Stimulated activated CD8-positive, alpha-beta memory T cell treated with anti-CD3 and anti-CD28 coated beads, Interleukin-15, amount 100 ng/mL, for 1 hour (primary cell): ENCODE data around the gene KIAA1191.

Source experiments
- DNase-seq: peaks from one replicate; pipeline ENCODE4 v3.0.0-alpha.2; 2020; ENCODE audit warnings: low read depth

KIAA1191 gene

GRCh38 chr5:176365351-176366231 is 4.0 kb upstream of the KIAA1191 start, which contains the start of gene ARL10:
Gene ARL10, plus strand, starts transcription at chr5:176365487. Its CDS starts 77 bp downstream, at chr5:176365564.
- DNase-seq, result no peak

- DNase-seq, result no peak
Measured at GRCh38 chr5:176364765-176365350, 3.3 kb upstream of the KIAA1191 start.

GRCh38 chr5:176362233-176362490 is 598 bp upstream of the KIAA1191 start:
- no peak for DNase-seq

GRCh38 chr5:176360894-176361436 is 599 bp downstream of the KIAA1191 start:
- DNase-seq, result no peak

- no peak for DNase-seq
Measured at GRCh38 chr5:176359658-176360057, 1.9 kb downstream of the KIAA1191 start.

- no peak for DNase-seq
Measured at GRCh38 chr5:176356179-176356566, 5.4 kb downstream of the KIAA1191 start.

- no peak for DNase-seq
Measured at GRCh38 chr5:176355400-176356178, 6.0 kb downstream of the KIAA1191 start.

GRCh38 chr5:176353533-176353932 is 8.0 kb downstream of the KIAA1191 start:
- no peak for DNase-seq

GRCh38 chr5:176352116-176352878 is 9.3 kb downstream of the KIAA1191 start:
- DNase-seq, result no peak

GRCh38 chr5:176350416-176350815 is 11.1 kb downstream of the KIAA1191 start:
- DNase-seq, result no peak

- no peak for DNase-seq
Measured at GRCh38 chr5:176342766-176343458, 18.7 kb downstream of the KIAA1191 start.

GRCh38 chr5:176342158-176342483 is 19.4 kb downstream of the KIAA1191 start:
- DNase-seq, result no peak

- DNase-seq, result no peak
Measured at GRCh38 chr5:176341325-176342157, 20.0 kb downstream of the KIAA1191 start.

GRCh38 chr5:176339304-176339703 is 22.3 kb downstream of the KIAA1191 start:
- DNase-seq, result no peak

- DNase-seq, result no peak
Measured at GRCh38 chr5:176337913-176338312, 23.7 kb downstream of the KIAA1191 start.

GRCh38 chr5:176334031-176334770 is 27.4 kb downstream of the KIAA1191 start:
- DNase-seq, result no peak

- DNase-seq, result no peak
Measured at GRCh38 chr5:176320577-176320976, 41.0 kb downstream of the KIAA1191 start.

- DNase-seq, result no peak
Measured at GRCh38 chr5:176319827-176320554, 41.6 kb downstream of the KIAA1191 start.
